Thyroid gland (tissue), 4 donors: Measurements from ENCODE around the gene DMRT1. TPM values are rescaled to one million over a fixed set of nuclear protein-coding genes. Genes with fewer than 3 reads are reported as not detected.

Experiments
- DNase-seq, 2 donors: peaks; one replicate each; pipeline ENCODE4 v3.0.0-alpha.2; 2019
- H3K27ac ChIP-seq, 3 donors: fragments of 200-600 bp; sonication (generic); 1 replicate in 2 of 3; 2 replicates in 1 of 3; pipeline ENCODE4 v1.5.1; 2016 to 2019; ENCODE audit warnings: mild to moderate bottlenecking in 1 of 3, moderate library complexity in 1 of 3
- H3K27me3 ChIP-seq: fragments of 200-600 bp; sonication (generic); one replicate; pipeline ENCODE4 v1.5.1; 2019
- H3K36me3 ChIP-seq, 2 donors: fragments of 200-600 bp; sonication (generic); one replicate each; pipeline ENCODE4 v1.5.1; 2016 to 2019
- H3K4me1 ChIP-seq, 2 donors: fragments of 200-600 bp; sonication (generic); one replicate each; pipeline ENCODE4 v1.5.1; 2017 to 2019
- H3K4me3 ChIP-seq, 3 donors: fragments of 200-600 bp; sonication (generic); replicated peaks in 1 of 3; 1 replicate in 2 of 3; 2 replicates in 1 of 3; pipeline ENCODE4 v1.5.1; 2016; ENCODE audit warnings: mild to moderate bottlenecking in 1 of 3
- H3K9me3 ChIP-seq: fragments of 200-600 bp; sonication (generic); one replicate; pipeline ENCODE4 v1.5.1; 2017
- POLR2A ChIP-seq, 2 donors: fragments of 450-650 bp; IDR thresholded peaks; one replicate each; pipeline ENCODE4 v1.6.1; 2017; ENCODE audit warnings: antibody characterized with exemption in 2 of 2, mild to moderate bottlenecking in 2 of 2, moderate library complexity in 1 of 2
- WGBS, 2 donors: methylation state at CpG; one replicate each; pipeline ENCODE4 v1.1.5; 2017; 5-methylcytosine and 5-hydroxymethylcytosine counted together
- intact Hi-C: fragments of 100-400 bp; cut with DNase I; formaldehyde crosslinking; loops from one replicate; pipeline ENCODE4 v1.15.1; 2023
- total RNA-seq, 4 donors: library from RNA; depleted of rRNA; stranded (reverse); fragments of >200 nt; gene quantifications; one replicate each; pipeline ENCODE4 v1.2.3, GENCODE V29; 2016
- TF ChIP-seq, protein P1 (sequence below), 6 experiments: fragments of 200-600 bp in 3 of 6; fragments of 450-650 bp in 3 of 6; sonication (generic) in 3 of 6; IDR thresholded peaks; one replicate each; pipeline ENCODE4 v1.5.1; 2016 to 2019; ENCODE audit warnings: antibody characterized with exemption in 6 of 6, mild to moderate bottlenecking in 2 of 6, inconsistent platforms in 1 of 6, moderate library complexity in 1 of 6

Gene DMRT1
- total RNA-seq, 4 donors from 2014 or later, result 0.33 to 2.0 (median 0.94) TPM; not detected in 1

DNA sequence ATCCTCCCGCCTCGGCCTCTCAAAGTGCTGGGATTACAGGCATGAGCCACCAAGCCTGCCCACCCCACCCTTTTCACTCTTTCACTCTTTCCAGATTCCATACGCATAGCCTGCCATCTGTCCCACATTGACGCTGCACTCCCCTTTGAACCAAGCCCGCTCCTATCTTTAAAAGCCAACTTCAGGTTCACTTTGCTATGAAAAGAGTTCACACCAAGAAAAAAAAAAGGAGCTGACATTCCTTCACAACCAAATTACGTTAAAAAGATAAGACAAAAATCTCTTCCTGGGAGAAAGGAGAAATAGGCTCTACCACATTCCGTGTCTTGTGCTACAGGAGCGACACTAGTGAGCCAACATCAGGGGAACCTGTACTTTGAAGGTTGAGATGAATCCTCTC, 41.5 kb downstream of the DMRT1 start:
- H3K27ac ChIP-seq, result no peak overlapping the region
- H3K4me3 ChIP-seq, result no peak overlapping the region
- no peaks in the 10 kb centered on the region for H3K27me3 ChIP-seq
- intact Hi-C loops, result no loop called here
- no peak for TF ChIP-seq POLR2A (IDR thresholded peaks at IDR 0.05)
- TF ChIP-seq, protein P1, sequence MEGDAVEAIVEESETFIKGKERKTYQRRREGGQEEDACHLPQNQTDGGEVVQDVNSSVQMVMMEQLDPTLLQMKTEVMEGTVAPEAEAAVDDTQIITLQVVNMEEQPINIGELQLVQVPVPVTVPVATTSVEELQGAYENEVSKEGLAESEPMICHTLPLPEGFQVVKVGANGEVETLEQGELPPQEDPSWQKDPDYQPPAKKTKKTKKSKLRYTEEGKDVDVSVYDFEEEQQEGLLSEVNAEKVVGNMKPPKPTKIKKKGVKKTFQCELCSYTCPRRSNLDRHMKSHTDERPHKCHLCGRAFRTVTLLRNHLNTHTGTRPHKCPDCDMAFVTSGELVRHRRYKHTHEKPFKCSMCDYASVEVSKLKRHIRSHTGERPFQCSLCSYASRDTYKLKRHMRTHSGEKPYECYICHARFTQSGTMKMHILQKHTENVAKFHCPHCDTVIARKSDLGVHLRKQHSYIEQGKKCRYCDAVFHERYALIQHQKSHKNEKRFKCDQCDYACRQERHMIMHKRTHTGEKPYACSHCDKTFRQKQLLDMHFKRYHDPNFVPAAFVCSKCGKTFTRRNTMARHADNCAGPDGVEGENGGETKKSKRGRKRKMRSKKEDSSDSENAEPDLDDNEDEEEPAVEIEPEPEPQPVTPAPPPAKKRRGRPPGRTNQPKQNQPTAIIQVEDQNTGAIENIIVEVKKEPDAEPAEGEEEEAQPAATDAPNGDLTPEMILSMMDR (IDR thresholded peaks at IDR 0.05), result no peak
- H3K9me3 ChIP-seq, result no peaks in the 10 kb centered on the region
- DNase-seq, result no peak
- WGBS, 2 donors, result 82 to 94% methylated on average over 8 of the region's 8 CpGs
- peaks cover 0 to 4% of the 10 kb centered on the region in 2 donors for H3K4me1 ChIP-seq
- H3K36me3 ChIP-seq, result no peaks in the 10 kb centered on the region

DNA sequence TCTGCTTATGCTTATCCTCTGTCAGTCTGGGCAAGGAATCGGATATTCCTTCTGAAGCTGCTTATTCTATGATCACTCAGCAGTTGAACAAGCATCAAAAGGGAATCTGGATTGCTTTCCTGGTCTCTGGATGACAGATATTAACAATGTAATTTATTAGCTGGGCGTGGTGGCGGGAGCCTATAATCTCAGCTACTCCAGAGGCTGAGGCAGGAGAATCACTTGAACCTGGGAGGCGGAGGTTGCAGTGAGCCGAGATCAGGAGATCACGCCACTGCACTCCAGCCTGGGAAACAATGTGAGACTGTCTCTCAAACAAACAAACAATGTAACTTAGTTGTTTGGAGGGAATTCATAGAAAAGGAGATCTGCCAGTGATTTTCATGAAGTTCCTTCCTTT, 45.4 kb downstream of the DMRT1 start:
- H3K27me3 ChIP-seq, result no peaks in the 10 kb centered on the region
- H3K4me1 ChIP-seq, result peaks cover 0 to 4% of the 10 kb centered on the region in 2 donors
- no peak overlapping the region for H3K4me3 ChIP-seq
- DNase-seq, result no peak
- intact Hi-C loops, result no loop called here
- H3K36me3 ChIP-seq, result no peaks in the 10 kb centered on the region
- H3K9me3 ChIP-seq, result no peaks in the 10 kb centered on the region
- no peak overlapping the region for H3K27ac ChIP-seq
- TF ChIP-seq POLR2A (IDR thresholded peaks at IDR 0.05), result no peak
- TF ChIP-seq, protein P1 (IDR thresholded peaks at IDR 0.05), result no peak
- 88 to 89% methylated on average over 6 of the region's 6 CpGs for WGBS, 2 donors

DNA sequence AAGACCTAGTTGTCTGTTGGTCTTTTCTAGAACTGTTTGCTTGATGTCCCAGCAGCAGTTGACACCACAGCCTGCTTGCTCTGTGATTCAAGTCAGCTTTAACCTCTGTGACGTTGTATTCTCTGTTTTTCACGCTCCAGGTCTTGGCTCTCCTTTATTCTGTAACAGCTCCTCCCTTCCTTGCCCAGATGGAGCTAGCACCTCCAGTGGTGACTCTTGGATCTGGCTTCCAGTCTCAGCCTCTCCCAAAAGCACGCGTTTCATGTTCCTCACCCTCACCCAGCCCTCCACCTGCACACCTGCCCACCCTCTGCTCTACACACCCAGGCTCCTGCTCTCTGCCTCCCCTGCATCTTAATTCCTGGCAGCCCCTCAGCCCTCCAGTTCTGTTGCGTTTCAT, 50.6 kb downstream of the DMRT1 start:
- intact Hi-C loops, result loop anchor here (2.0 kb wide), 1 partner anchor 113 kb away; no protein-coding TSS in a partner anchor
- no peak for DNase-seq

DNA sequence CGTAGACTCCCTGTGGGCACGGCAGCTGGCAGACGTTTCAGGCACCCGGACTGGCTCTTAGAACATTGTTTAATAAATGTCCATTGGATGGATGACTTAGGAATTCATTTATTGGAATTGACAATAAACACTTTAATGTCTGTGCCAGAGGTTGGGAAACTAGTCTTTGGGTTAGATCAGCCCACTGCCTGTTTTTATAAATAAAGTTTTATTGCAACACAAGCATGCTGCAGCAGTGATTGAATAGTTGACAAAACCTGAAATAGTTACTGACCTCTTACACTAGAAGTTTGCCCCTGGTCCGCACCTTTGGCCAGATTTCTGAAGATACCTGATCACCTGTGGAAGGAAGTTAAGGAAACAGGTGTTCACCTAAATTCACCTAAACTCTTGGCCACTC, 51.6 kb downstream of the DMRT1 start:
- Histone ChIP-seq H3K36me3 (no peaks in the 10 kb centered on the region), H3K27ac (no peak overlapping the region), H3K4me3 (no peak overlapping the region), H3K27me3 (no peaks in the 10 kb centered on the region), H3K9me3 (no peaks in the 10 kb centered on the region), H3K4me1 (no peaks in the 10 kb centered on the region)
- DNase-seq, result no peak
- WGBS, 2 donors, result 87% methylated on average over 5 of the region's 5 CpGs
- intact Hi-C loops, result loop anchor here (2.0 kb wide), 1 partner anchor 112 kb away; no protein-coding TSS in a partner anchor
- TF ChIP-seq POLR2A (IDR thresholded peaks at IDR 0.05), result no peak
- TF ChIP-seq, protein P1 (IDR thresholded peaks at IDR 0.05), result no peak

More for the DNA sequence above, 50.6 kb downstream of the DMRT1 start:
- H3K4me1 ChIP-seq, result no peaks in the 10 kb centered on the region
- H3K27me3 ChIP-seq, result no peaks in the 10 kb centered on the region
- H3K36me3 ChIP-seq, result no peaks in the 10 kb centered on the region
- no peak overlapping the region for H3K27ac ChIP-seq
- H3K9me3 ChIP-seq, result no peaks in the 10 kb centered on the region
- TF ChIP-seq, protein P1 (IDR thresholded peaks at IDR 0.05), result no peak
- TF ChIP-seq POLR2A (IDR thresholded peaks at IDR 0.05), result no peak
- no peak overlapping the region for H3K4me3 ChIP-seq
- WGBS, 2 donors, result 79 to 87% methylated on average over 5 of the region's 5 CpGs

DNA sequence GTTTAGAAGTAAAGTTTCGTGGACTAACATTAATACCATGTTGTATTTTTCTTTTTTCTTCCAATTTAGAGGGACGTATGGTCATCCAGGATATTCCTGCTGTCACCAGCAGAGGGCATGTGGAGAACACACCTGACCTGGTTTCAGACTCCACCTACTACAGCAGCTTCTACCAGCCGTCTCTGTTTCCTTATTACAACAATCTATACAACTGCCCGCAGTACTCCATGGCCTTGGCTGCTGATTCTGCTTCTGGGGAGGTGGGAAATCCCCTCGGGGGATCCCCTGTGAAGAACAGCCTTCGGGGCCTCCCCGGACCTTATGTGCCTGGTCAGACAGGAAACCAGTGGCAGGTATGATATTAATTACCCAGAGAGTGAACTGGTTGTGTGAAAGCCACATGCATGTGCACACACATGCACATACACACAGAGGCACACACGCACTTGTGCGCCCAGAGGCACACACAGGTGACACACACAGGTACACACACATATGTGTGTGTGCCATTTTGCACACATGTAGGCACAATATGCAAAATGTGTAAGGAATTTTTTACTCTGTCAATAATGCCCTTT, 52.4 kb downstream of the DMRT1 start:
- no peak overlapping the region for H3K4me3 ChIP-seq
- H3K9me3 ChIP-seq, result no peaks in the 10 kb centered on the region
- no peaks in the 10 kb centered on the region for H3K4me1 ChIP-seq
- intact Hi-C loops, result loop anchor here (2.0 kb wide), 1 partner anchor 111 kb away; no protein-coding TSS in a partner anchor
- 17 to 21% methylated on average over 9 of the region's 9 CpGs for WGBS, 2 donors
- H3K36me3 ChIP-seq, result no peaks in the 10 kb centered on the region
- TF ChIP-seq POLR2A (IDR thresholded peaks at IDR 0.05), result no peak
- TF ChIP-seq, protein P1 (IDR thresholded peaks at IDR 0.05), result peak; percentile 63 to 99 (median 87)
- H3K27me3 ChIP-seq, result no peaks in the 10 kb centered on the region
- peak overlapping the region in 2 of 3 donors; percentile 13 to 52 for H3K27ac ChIP-seq
- DNase-seq, result peak; percentile 75 to 76
